OCI-M2 (cell line): ENCODE results near the gene RHBDF1.
"Not testable (repeated sequence)": the region's sequence is repeated elsewhere in the genome, so short reads cannot be mapped to it uniquely, and the experiment has no call there.

ENCODE experiments used
- DNase-seq: peaks from one replicate; lab custom pipeline; 2025; ENCODE audit not compliant: unreplicated experiment; lab: John Stamatoyannopoulos, UW

The RHBDF1 gene

DNA sequence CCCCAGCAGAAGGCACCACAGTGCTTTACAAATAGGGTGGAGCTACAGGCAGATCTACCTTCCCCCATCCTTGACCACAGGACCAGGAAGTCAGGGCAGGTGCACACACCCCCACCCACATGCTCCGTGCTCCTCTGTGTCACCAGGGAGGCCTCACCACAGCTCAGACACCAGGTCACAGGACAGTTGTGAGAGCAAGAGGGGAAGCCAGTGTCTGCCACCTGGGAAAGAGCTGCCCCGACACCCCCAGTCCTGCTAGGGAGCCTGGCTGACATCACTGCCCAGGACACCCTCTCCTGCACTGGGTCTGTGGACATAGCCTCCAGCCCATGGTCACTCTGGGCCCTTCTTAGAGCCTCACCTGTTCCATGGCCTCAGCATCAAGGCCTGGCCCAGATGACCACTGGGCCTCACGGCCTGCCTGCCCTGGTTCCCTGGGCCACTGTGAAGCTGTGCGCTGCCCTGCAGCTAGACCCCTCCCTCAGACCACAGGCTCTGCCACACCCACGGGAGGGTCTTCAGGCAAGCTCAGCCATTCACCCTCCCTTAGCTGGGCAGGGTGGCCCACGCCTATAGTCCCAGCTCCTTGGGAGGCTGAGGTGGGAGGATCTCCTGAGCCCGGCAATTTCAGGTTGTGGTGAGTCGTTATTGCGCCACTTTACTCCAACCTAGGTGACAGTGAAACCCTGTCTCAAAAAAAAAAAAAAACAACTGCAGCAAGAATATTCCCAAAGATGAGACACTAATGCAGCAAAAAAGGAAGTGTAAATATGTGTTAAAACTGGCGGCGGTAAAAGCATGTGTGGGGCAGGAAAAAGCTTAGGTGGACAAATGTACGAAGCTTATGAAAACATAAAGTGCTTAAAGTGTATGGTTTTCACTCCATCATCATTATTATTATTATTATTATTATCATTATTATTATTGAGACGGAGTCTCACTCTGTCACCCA is 33.2 kb downstream of the RHBDF1 start:
- no peak for DNase-seq

- DNase-seq, result not testable (repeated sequence)
Measured at GRCh38 chr16:38206-38605, 34.2 kb downstream of the RHBDF1 start.

GRCh38 chr16:37511-37910 is 34.9 kb downstream of the RHBDF1 start:
- DNase-seq, result no peak

DNA sequence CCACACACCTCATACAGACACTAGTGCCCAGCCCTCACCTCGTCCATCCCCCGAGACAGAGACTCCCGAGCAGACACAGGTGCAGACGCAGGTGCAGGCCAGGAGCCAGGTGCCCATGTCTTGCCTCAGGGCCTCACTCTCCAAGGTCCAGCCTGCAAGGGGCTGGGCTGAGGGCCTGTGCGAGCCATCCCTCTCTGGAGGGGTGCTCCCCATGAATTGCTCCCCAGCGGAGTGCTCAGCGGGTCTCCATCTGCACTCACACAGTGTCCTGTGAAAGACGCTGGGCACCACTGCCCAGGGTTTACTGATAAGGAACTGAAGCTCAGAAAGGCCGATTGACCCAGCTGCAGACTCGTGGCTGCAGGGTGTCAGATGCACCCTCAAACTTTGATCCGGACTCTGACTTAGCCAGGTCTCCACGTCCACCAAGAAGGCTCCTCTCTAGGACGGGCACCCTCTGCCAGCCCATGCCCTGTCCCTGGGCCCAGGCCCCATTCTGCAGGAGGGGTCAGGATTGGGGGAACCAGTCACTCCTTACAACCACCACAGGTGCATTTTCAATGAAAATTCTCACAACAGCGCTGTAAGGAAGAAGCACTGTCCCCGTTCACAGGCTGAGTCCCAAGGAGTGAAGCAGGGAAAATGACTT is 36.0 kb downstream of the RHBDF1 start:
- DNase-seq, result no peak

DNA sequence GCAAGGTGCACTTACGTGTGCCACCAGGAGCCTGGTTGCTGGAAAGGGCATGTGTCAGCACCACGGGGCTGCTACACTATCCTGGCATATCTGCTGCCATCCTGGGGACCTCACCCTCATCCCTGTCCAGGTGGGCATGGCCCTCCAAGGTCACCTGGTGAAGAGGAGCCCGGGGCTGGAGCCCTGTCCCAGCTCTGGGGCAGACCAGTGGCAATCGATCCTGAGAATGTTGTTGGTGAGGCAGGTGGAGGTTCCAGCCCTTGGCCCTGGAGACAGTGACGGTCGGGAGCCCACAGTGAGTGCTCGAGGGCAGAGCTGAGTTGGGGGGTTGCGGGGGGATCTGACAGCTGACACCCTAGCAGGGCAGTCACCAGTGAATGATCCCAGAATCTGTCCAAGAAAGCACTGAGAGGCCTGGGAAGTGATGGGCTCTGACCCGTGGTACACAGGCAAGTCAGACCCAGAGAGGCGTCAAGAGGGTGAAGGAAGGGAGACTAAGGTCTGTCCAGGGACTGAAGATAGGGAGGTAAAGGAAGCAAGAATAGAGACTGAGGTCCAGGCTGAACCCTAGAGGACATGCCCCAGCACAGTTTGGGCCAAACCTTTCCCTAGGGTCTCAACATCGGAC is 36.6 kb downstream of the RHBDF1 start:
- no peak for DNase-seq

DNA sequence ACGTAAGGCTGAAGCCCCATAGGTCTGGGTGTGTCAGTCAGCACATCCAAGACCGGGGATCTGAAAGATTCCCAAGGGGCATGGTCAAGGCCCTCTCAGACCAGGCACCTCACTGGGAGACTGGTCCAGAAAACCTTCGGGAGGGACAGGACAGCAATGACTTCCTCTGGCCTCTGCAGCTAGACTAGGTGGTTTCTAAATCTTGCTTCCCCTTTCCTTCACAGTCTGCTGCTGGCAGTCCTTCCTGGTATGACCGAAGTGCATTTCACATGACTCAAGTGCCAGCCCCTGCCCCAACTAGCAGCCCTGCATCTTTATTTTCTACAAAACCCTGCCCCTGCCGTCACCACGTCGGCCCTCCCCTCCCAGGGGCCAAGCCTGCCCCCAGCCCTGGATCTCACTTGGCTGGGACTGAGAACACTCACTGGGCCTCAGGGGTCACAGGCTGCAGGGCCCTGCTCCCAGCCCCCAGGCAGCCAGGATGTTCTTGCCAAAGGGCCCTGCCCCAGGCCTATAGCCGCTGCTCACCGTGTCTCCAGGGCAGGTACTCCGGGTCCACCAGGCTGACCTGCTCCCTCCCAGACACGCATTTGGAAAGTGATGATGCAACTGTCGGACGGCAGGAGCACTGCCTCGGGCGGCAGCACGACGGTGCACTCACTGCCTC is 37.3 kb downstream of the RHBDF1 start:
- DNase-seq, result no peak

DNA sequence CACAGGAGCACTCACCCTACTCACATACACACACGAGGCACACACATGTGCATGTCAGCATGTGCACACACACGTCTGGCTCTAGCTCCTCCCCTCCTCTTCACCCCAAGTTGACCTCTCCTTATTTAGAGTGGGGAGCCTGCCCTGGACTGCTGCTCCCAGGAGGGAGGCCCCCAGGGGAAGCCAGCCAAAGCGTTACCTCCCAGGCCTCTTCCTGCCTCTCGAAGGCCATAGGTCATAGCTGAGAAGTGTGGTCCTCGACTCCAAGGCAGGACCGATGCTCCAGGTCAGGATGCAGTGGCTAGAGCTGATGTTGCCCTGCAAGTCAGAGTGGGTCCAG is 37.8 kb downstream of the RHBDF1 start:
- DNase-seq, result no peak

DNA sequence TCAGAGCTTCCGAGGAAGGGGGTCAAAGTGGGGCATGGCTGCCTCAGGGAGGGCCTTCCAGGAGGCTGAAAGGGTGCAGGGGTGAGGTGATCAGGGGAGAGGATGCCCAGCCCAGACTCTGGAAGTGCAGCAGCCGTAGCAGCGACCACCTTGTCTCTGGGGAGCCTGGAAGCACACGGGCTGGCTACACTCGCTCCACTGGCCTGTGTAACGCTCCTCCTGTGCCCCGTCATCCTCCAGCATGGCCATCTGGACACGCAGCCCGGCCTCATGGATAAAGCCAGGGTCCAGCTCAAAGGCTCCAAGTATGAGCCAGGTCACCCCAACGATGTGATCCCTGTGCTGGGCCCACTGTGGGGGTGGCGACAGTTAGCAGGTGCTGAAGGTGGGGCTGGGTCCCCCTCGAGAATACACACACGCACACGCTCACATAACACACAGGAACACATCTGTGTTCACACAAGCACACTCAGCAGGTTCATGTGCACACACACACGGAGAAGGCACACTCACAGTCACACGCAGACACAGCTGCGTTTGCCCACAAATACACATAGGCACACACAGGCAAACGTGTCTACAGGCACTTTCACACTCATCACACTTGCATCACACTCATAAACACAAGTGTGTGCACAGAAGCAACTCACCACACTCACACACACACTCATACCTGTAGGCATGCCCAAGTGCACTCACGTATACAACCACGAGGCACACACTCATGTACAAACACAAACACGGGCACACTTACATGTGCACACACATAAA is 38.4 kb downstream of the RHBDF1 start:
- DNase-seq, result no peak

DNA sequence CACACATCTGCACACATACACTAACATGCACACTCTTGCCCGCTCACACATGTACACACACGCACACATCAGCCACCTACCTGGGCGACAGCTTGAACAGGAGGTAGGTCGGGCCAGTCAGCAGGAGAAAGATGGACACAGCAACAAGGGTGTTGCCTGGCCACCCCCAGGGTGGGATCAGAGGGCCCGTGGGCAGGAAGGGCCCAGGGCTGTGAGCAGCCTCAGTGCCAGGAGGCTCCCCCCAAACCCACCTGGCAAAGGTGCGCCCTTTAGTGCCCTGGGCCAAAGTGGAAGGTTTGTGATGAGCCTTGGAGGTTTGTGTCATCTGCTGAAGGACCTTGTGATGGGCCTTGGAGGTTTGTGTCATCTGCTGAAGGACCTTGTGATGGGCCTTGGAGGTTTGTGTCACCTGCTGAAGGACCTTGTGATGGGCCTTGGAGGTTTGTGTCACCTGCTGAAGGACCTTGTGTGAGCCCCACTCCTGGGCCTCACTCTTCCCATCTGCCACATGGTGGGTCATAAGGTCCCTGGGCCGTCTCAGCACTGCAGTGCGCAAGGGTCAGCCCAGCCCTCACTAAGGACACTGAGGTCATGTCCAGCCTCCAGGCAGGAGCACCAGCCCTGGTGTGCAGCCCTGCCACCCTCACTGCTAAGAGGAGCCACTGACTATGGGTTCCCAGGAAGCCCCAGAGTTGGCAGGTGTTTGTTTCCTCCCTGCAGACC is 39.1 kb downstream of the RHBDF1 start:
- DNase-seq, result not testable (repeated sequence)

- not testable (repeated sequence) for DNase-seq
Measured at GRCh38 chr16:30627-31026, 41.8 kb downstream of the RHBDF1 start.

DNA sequence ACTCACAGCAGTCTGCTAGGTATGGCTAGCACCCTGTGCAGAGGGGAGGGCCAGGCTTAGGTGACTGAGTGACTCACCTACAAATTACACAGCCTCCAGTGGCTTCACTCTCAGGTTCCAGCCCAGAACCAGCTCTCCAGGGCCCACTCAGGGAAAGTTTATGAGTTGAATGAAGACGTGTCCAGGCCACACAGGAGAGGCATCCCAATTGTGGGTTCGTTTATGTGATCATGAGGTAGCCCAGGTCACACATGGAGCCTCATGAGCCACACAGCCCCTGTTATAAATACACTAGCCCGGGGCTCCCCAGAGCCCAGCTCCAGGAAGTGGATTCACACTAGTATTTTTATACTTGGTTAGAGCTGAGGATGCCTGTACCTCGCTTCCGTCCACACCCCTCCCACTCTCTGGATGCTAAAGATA is 46.5 kb downstream of the RHBDF1 start:
- not testable (repeated sequence) for DNase-seq

- not testable (repeated sequence) for DNase-seq
Measured at GRCh38 chr16:24151-24550, 48.3 kb downstream of the RHBDF1 start.

DNA sequence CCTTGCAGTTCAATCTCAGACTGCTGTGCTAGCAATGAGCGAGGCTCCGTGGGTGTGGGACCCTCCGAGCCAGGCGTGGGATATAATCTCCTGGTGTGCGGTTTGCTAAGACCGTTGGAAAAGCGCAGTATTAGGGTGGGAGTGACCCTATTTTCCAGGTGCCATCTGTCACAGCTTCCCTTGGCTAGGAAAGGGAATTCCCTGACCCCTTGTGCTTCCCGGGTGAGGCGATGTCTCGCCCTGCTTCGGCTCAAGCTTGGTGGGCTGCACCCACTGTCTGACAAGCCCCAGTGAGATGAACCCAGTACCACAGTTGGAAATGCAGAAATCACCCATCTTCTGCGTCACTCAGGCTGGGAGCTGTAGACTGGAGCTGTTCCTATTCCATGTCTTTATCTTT is 51.5 kb downstream of the RHBDF1 start:
- DNase-seq, result not testable (repeated sequence)

- not testable (repeated sequence) for DNase-seq
Measured at GRCh38 chr16:17062-17765, 55.2 kb downstream of the RHBDF1 start.

DNA sequence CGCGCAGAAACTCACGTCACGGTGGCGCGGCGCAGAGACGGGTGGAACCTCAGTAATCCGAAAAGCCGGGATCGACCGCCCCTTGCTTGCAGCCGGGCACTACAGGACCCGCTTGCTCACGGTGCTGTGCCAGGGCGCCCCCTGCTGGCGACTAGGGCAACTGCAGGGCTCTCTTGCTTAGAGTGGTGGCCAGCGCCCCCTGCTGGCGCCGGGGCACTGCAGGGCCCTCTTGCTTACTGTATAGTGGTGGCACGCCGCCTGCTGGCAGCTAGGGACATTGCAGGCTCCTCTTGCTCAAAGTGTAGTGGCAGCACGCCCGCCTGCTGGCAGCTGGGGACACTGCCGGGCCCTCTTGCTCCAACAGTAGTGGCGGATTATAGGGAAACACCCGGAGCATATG is 61.7 kb downstream of the RHBDF1 start:
- not testable (repeated sequence) for DNase-seq

DNA sequence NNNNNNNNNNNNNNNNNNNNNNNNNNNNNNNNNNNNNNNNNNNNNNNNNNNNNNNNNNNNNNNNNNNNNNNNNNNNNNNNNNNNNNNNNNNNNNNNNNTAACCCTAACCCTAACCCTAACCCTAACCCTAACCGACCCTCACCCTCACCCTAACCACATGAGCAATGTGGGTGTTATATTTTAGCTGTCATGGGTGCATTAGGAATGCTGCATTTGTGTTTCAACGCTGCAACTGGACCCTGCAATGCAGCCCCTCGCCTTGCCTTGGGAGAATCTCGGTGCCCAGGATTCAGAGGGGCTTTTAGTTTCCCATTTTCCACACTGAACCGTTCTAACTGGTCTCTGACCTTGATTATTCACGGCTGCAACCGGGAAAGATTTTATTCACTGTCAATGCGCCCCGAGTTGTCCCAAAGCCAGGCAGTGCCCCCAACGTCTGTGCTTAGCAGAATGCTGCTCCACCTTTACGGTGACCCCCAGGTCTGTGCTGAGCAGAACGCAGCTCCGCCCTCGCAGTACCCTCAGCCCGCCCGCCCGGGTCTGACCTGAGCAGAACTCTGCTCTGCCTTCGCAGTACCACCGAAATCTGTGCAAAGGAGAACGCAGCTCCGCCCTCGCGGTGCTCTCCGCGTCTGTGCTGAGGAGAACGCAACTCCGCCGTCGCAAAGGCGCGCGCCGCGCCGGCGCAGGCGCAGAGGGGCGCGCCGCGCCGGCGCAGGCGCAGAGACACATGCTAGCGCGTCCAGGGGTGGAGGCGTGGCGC is 62.3 kb downstream of the RHBDF1 start:
- no peak for DNase-seq
